AML-193 (cell line): Measurements from ENCODE around the gene ZFAND3.

Experiments
- DNase-seq, 2 experiments: peaks; one replicate each; lab custom pipeline; 2025; lab: John Stamatoyannopoulos, UW

ZFAND3 gene

GRCh38 chr6:38170666-38171355, 351.3 kb downstream of the ZFAND3 start:
- DNase-seq: no peak

- DNase-seq: no peak
Measured at GRCh38 chr6:38171997-38172738, 352.6 kb downstream of the ZFAND3 start.

GRCh38 chr6:38172739-38173410, 353.3 kb downstream of the ZFAND3 start:
- no peak for DNase-seq

- DNase-seq: no peak
Measured at GRCh38 chr6:38173909-38174308, 354.4 kb downstream of the ZFAND3 start.

- no peak for DNase-seq
Measured at GRCh38 chr6:38174315-38174714, 354.8 kb downstream of the ZFAND3 start.

GRCh38 chr6:38174806-38175495, 355.4 kb downstream of the ZFAND3 start:
- DNase-seq: no peak

- no peak for DNase-seq
Measured at GRCh38 chr6:38175786-38176185, 356.3 kb downstream of the ZFAND3 start.

- DNase-seq: no peak
Measured at GRCh38 chr6:38176797-38177751, 357.5 kb downstream of the ZFAND3 start.

GRCh38 chr6:38177882-38178583, 358.5 kb downstream of the ZFAND3 start:
- no peak for DNase-seq

- no peak for DNase-seq
Measured at GRCh38 chr6:38178584-38178886, 359.0 kb downstream of the ZFAND3 start.

GRCh38 chr6:38179300-38179699, 359.8 kb downstream of the ZFAND3 start:
- DNase-seq: no peak

GRCh38 chr6:38179794-38180430, 360.4 kb downstream of the ZFAND3 start:
- no peak for DNase-seq

GRCh38 chr6:38180586-38180985, 361.1 kb downstream of the ZFAND3 start:
- DNase-seq: no peak

GRCh38 chr6:38182426-38182825, 362.9 kb downstream of the ZFAND3 start:
- DNase-seq: no peak

GRCh38 chr6:38183856-38184584, 364.5 kb downstream of the ZFAND3 start:
- DNase-seq: no peak

- no peak for DNase-seq
Measured at GRCh38 chr6:38184585-38185080, 365.1 kb downstream of the ZFAND3 start.

GRCh38 chr6:38185244-38185643, 365.7 kb downstream of the ZFAND3 start:
- DNase-seq: no peak

GRCh38 chr6:38185752-38186151, 366.2 kb downstream of the ZFAND3 start:
- DNase-seq: no peak

GRCh38 chr6:38187325-38187724, 367.8 kb downstream of the ZFAND3 start:
- no peak for DNase-seq
